Small intestine (tissue), 7 donors: ENCODE data around the gene DCP1B. TPM values are rescaled to one million over a fixed set of nuclear protein-coding genes. Genes with fewer than 3 reads are reported as not detected.

ENCODE experiments used
- DNase-seq, 2 donors: peaks; one replicate each; pipeline versions ENCODE4 v3.0.0 to v3.0.0-alpha.2; 2013
- FAIRE-seq: peaks from 2 replicates; lab custom pipeline; 2012; peaks lifted over from hg19 to GRCh38; lab: Jason Lieb, UNC
- H3K27ac ChIP-seq, 3 donors: one replicate each; pipeline ENCODE4 v1.5.1; 2013; ENCODE audit warnings: low read length in 2 of 3, mild to moderate bottlenecking in 2 of 3, control low read depth in 1 of 3, inconsistent platforms in 1 of 3, low read depth in 1 of 3, moderate library complexity in 1 of 3
- H3K27me3 ChIP-seq, 3 donors: one replicate each; pipeline ENCODE4 v1.6.1; 2013; ENCODE audit warnings: low read length in 3 of 3, inconsistent platforms in 1 of 3; ENCODE audit not compliant: control insufficient read depth in 3 of 3, insufficient read depth in 3 of 3
- H3K36me3 ChIP-seq, 3 donors: one replicate each; pipeline ENCODE4 v1.6.1; 2013; ENCODE audit warnings: low read length in 3 of 3, inconsistent platforms in 1 of 3, low read depth in 1 of 3, mild to moderate bottlenecking in 1 of 3, moderate library complexity in 1 of 3; ENCODE audit not compliant: control insufficient read depth in 3 of 3, insufficient read depth in 2 of 3
- H3K4me1 ChIP-seq, 3 donors: one replicate each; pipeline ENCODE4 v1.6.1; 2013; ENCODE audit warnings: low read length in 2 of 3, inconsistent platforms in 1 of 3, low read depth in 1 of 3, mild to moderate bottlenecking in 1 of 3, moderate library complexity in 1 of 3; ENCODE audit not compliant: control insufficient read depth in 3 of 3, insufficient read depth in 2 of 3
- H3K4me3 ChIP-seq, 3 donors: one replicate each; pipeline ENCODE4 v1.5.1; 2013; ENCODE audit warnings: low read length in 3 of 3, control low read depth in 1 of 3, inconsistent platforms in 1 of 3, low read depth in 1 of 3, mild to moderate bottlenecking in 1 of 3, moderate library complexity in 1 of 3
- H3K9me3 ChIP-seq, 2 donors: one replicate each; pipeline ENCODE4 v1.6.1; 2013; ENCODE audit warnings: low read depth in 1 of 2, low read length in 1 of 2; ENCODE audit not compliant: control insufficient read depth in 2 of 2, insufficient read depth in 1 of 2
- WGBS, 3 donors: extraction: QIAGEN DNeasy Blood & Tissue Kit; methylation state at CpG; one replicate each; pipeline ENCODE4 v1.1.7; 2013; 5-methylcytosine and 5-hydroxymethylcytosine counted together
- polyA plus RNA-seq, 4 donors: library from polyadenylated mRNA; stranded (reverse) in 3 of 4; unstranded in 1 of 4; fragments of 200-250 nt in 3 of 4; fragments of 120-200 nt in 1 of 4; gene quantifications; one replicate each; pipeline versions ENCODE4 v1.2.1 to v1.2.3, GENCODE V29; 2013
- donor health status: healthy with polysubstance abuse.
- donor health status: control.
- donor health status: control.
- donor health status: Bipolar disorder and iron deficiency.
- donor health status: healthy.

The DCP1B gene
- polyA plus RNA-seq, 4 donors = 4.5 to 18.2 (median 7.9) TPM

GRCh38 chr12:1928439-1929121, 75.7 kb downstream of the DCP1B start:
- FAIRE-seq = no peak

GRCh38 chr12:1927751-1928351, 76.4 kb downstream of the DCP1B start:
- no peak overlapping the region for H3K27ac ChIP-seq
- no peaks in the 10 kb centered on the region for H3K9me3 ChIP-seq
- FAIRE-seq (no peak), DNase-seq (no peak)
- H3K4me3 ChIP-seq = no peak overlapping the region
- no peaks in the 10 kb centered on the region for H3K4me1 ChIP-seq
- no peaks in the 10 kb centered on the region for H3K36me3 ChIP-seq
- 75 to 88% (median 85%) methylated on average over 15 of the region's 15 CpGs for WGBS, 3 donors
- no peaks in the 10 kb centered on the region for H3K27me3 ChIP-seq

More at GRCh38 chr12:1928439-1929121, 75.7 kb downstream of the DCP1B start:
- H3K4me3 ChIP-seq = no peak overlapping the region
- WGBS, 3 donors = 73 to 83% (median 77%) methylated on average over 22 of the region's 22 CpGs
- no peaks in the 10 kb centered on the region for H3K27me3 ChIP-seq
- H3K27ac ChIP-seq = no peak overlapping the region
- no peak for DNase-seq
- H3K36me3 ChIP-seq = no peaks in the 10 kb centered on the region
- no peaks in the 10 kb centered on the region for H3K4me1 ChIP-seq
- H3K9me3 ChIP-seq = no peaks in the 10 kb centered on the region

- Histone ChIP-seq H3K27ac (no peak overlapping the region), H3K27me3 (no peaks in the 10 kb centered on the region), H3K36me3 (no peaks in the 10 kb centered on the region), H3K4me3 (no peak overlapping the region), H3K9me3 (no peaks in the 10 kb centered on the region), H3K4me1 (no peaks in the 10 kb centered on the region)
- FAIRE-seq = no peak
- 89 to 93% (median 92%) methylated on average over 11 of the region's 11 CpGs for WGBS, 3 donors
- no peak for DNase-seq
These were observed 77.1 kb downstream of the DCP1B start for GRCh38 chr12:1927051-1927680.

GRCh38 chr12:1926251-1926657, 78.0 kb downstream of the DCP1B start:
- Histone ChIP-seq H3K36me3 (no peaks in the 10 kb centered on the region), H3K4me3 (no peak overlapping the region), H3K9me3 (no peaks in the 10 kb centered on the region), H3K4me1 (no peaks in the 10 kb centered on the region), H3K27ac (no peak overlapping the region), H3K27me3 (no peaks in the 10 kb centered on the region)
- 84 to 90% (median 85%) methylated on average over 7 of the region's 7 CpGs for WGBS, 3 donors
- DNase-seq = no peak
- FAIRE-seq = no peak

GRCh38 chr12:1925684-1926006, 78.6 kb downstream of the DCP1B start:
- WGBS, 3 donors = 75 to 86% (median 76%) methylated on average over 3 of the region's 3 CpGs
- no peak overlapping the region for H3K4me3 ChIP-seq
- no peaks in the 10 kb centered on the region for H3K9me3 ChIP-seq
- FAIRE-seq (no peak), DNase-seq (no peak)
- H3K4me1 ChIP-seq = no peaks in the 10 kb centered on the region
- H3K27me3 ChIP-seq = no peaks in the 10 kb centered on the region
- no peaks in the 10 kb centered on the region for H3K36me3 ChIP-seq
- no peak overlapping the region for H3K27ac ChIP-seq

- 61 to 73% (median 63%) methylated on average over 7 of the region's 7 CpGs for WGBS, 3 donors
- H3K9me3 ChIP-seq = no peaks in the 10 kb centered on the region
- FAIRE-seq (no peak), DNase-seq (no peak)
- H3K4me3 ChIP-seq = no peak overlapping the region
- no peaks in the 10 kb centered on the region for H3K36me3 ChIP-seq
- H3K27ac ChIP-seq = no peak overlapping the region
- no peaks in the 10 kb centered on the region for H3K4me1 ChIP-seq
- no peaks in the 10 kb centered on the region for H3K27me3 ChIP-seq
These were observed 79.1 kb downstream of the DCP1B start for GRCh38 chr12:1924996-1925683.

- WGBS, 3 donors = 87 to 91% (median 87%) methylated on average over 12 of the region's 12 CpGs
- Histone ChIP-seq H3K27ac (no peak overlapping the region), H3K27me3 (no peaks in the 10 kb centered on the region), H3K9me3 (no peaks in the 10 kb centered on the region), H3K36me3 (no peaks in the 10 kb centered on the region), H3K4me1 (no peaks in the 10 kb centered on the region), H3K4me3 (no peak overlapping the region)
- no peak for FAIRE-seq
- no peak for DNase-seq
These were observed 81.3 kb downstream of the DCP1B start for GRCh38 chr12:1922985-1923384.

GRCh38 chr12:1922075-1922709, 82.1 kb downstream of the DCP1B start:
- 74 to 86% (median 83%) methylated on average over 33 to 40 of the region's 40 CpGs for WGBS, 3 donors

More at GRCh38 chr12:1922075-1922709, 82.1 kb downstream of the DCP1B start:
- H3K27ac ChIP-seq = no peak overlapping the region
- H3K36me3 ChIP-seq = no peaks in the 10 kb centered on the region
- H3K4me3 ChIP-seq = no peak overlapping the region
- H3K9me3 ChIP-seq = no peaks in the 10 kb centered on the region
- no peak for FAIRE-seq
- no peak for DNase-seq
- H3K4me1 ChIP-seq = no peaks in the 10 kb centered on the region
- H3K27me3 ChIP-seq = no peaks in the 10 kb centered on the region
